ENCODE measurements around the gene UBTF. TPM values are rescaled to one million over a fixed set of nuclear protein-coding genes. Genes with fewer than 3 reads are reported as not detected.

UBTF gene
- total RNA-seq, 1 donor from 2014 or later = 23.7 TPM

GRCh38 chr17:44184212-44184810 is 35.2 kb downstream of the UBTF start:
- Mint-ChIP-seq H3K27me3 (ENCODE audit: insufficient read depth, low read depth) (peaks cover 15% of the 10 kb centered on the region), H3K9me3 (peaks cover 3% of the 10 kb centered on the region), H3K4me1 (peaks cover 31% of the 10 kb centered on the region), H3K27ac (no peak overlapping the region), H3K36me3 (peaks cover 13% of the 10 kb centered on the region), H3K4me3 (peak overlapping the region; percentile 41)
- H3K79me2 ChIP-seq (ENCODE audit: low read depth) = peaks cover 65% of the 10 kb centered on the region
- peaks cover 16% of the 10 kb centered on the region for H3K4me1 ChIP-seq
- no peak overlapping the region for H3K9ac ChIP-seq
- no peak overlapping the region for H2AFZ ChIP-seq (replicated peaks)
- H3K4me3 ChIP-seq = no peak overlapping the region
- no peak overlapping the region for H3K27ac ChIP-seq
- H3K36me3 ChIP-seq = peaks cover 7% of the 10 kb centered on the region
- no peaks in the 10 kb centered on the region for H3K9me3 ChIP-seq (ENCODE audit: low read depth)
- no peak for DNase-seq (ENCODE audit: low spot score)
- TF ChIP-seq EZH2phosphoT487 (IDR thresholded peaks at IDR 0.05) = no peak
- TF ChIP-seq EZH2 (IDR thresholded peaks at IDR 0.05) = no peak
- no peak for TF ChIP-seq CTCF (IDR thresholded peaks at IDR 0.05)
- H3K4me2 ChIP-seq = peak overlapping the region; percentile 73
- peaks cover 12% of the 10 kb centered on the region for H3F3A ChIP-seq (ENCODE audit: low read depth)
- peaks cover 36% of the 10 kb centered on the region for H4K20me1 ChIP-seq (ENCODE audit: low read depth)
- H3K27me3 ChIP-seq = no peaks in the 10 kb centered on the region

GRCh38 chr17:44183024-44183423 is 36.5 kb downstream of the UBTF start:
- H3K27me3 Mint-ChIP-seq (ENCODE audit: insufficient read depth, low read depth) = peaks cover 13% of the 10 kb centered on the region
- no peak overlapping the region for H3K27ac Mint-ChIP-seq
- no peaks in the 10 kb centered on the region for H3K9me3 ChIP-seq (ENCODE audit: low read depth)
- TF ChIP-seq EZH2phosphoT487 (IDR thresholded peaks at IDR 0.05) (no peak), EZH2 (IDR thresholded peaks at IDR 0.05) (no peak)
- H3K4me2 ChIP-seq = no peak overlapping the region
- H3K4me1 Mint-ChIP-seq = peaks cover 25% of the 10 kb centered on the region
- H3K9ac ChIP-seq = no peak overlapping the region
- peaks cover 18% of the 10 kb centered on the region for H3K36me3 Mint-ChIP-seq
- no peak overlapping the region for H3K27ac ChIP-seq
- no peak for DNase-seq (ENCODE audit: low spot score)
- H3F3A ChIP-seq (ENCODE audit: low read depth) = peaks cover 12% of the 10 kb centered on the region
- peaks cover 58% of the 10 kb centered on the region for H3K79me2 ChIP-seq (ENCODE audit: low read depth)
- peaks cover 13% of the 10 kb centered on the region for H3K4me1 ChIP-seq
- peaks cover 36% of the 10 kb centered on the region for H4K20me1 ChIP-seq (ENCODE audit: low read depth)
- H3K4me3 Mint-ChIP-seq = no peak overlapping the region
- H3K36me3 ChIP-seq = peaks cover 7% of the 10 kb centered on the region
- H3K4me3 ChIP-seq = no peak overlapping the region
- peaks cover 3% of the 10 kb centered on the region for H3K9me3 Mint-ChIP-seq
- H2AFZ ChIP-seq (replicated peaks) = no peak overlapping the region
- no peaks in the 10 kb centered on the region for H3K27me3 ChIP-seq

- no peak overlapping the region for H3K4me3 ChIP-seq
- TF ChIP-seq EZH2 (IDR thresholded peaks at IDR 0.05) (no peak), CTCF (IDR thresholded peaks at IDR 0.05) (no peak), EZH2phosphoT487 (IDR thresholded peaks at IDR 0.05) (no peak)
- peaks cover 16% of the 10 kb centered on the region for H3K79me2 ChIP-seq (ENCODE audit: low read depth)
- no peaks in the 10 kb centered on the region for H3K9me3 ChIP-seq (ENCODE audit: low read depth)
- H2AFZ ChIP-seq (replicated peaks) = no peak overlapping the region
- peaks cover 3% of the 10 kb centered on the region for H3K9me3 Mint-ChIP-seq
- H3K27me3 Mint-ChIP-seq (ENCODE audit: insufficient read depth, low read depth) = peaks cover 4% of the 10 kb centered on the region
- DNase-seq (ENCODE audit: low spot score) = no peak
- peaks cover 7% of the 10 kb centered on the region for H3K36me3 ChIP-seq
- no peaks in the 10 kb centered on the region for H3F3A ChIP-seq (ENCODE audit: low read depth)
- no peak overlapping the region for H3K27ac ChIP-seq
- H3K4me1 Mint-ChIP-seq = no peaks in the 10 kb centered on the region
- H3K27ac Mint-ChIP-seq = no peak overlapping the region
- no peak overlapping the region for H3K4me2 ChIP-seq
- peaks cover 24% of the 10 kb centered on the region for H3K36me3 Mint-ChIP-seq
- no peaks in the 10 kb centered on the region for H3K27me3 ChIP-seq
- H3K4me1 ChIP-seq = no peaks in the 10 kb centered on the region
- no peak overlapping the region for H3K9ac ChIP-seq
- H3K4me3 Mint-ChIP-seq = no peak overlapping the region
- peaks cover 9% of the 10 kb centered on the region for H4K20me1 ChIP-seq (ENCODE audit: low read depth)
Observed at GRCh38 chr17:44178133-44178532, 41.3 kb downstream of the UBTF start.

GRCh38 chr17:44177640-44178039 is 41.8 kb downstream of the UBTF start:
- H3K27ac ChIP-seq = no peak overlapping the region
- Mint-ChIP-seq H3K4me1 (no peaks in the 10 kb centered on the region), H3K4me3 (no peak overlapping the region), H3K9me3 (peaks cover 3% of the 10 kb centered on the region), H3K27me3 (ENCODE audit: insufficient read depth, low read depth) (peaks cover 4% of the 10 kb centered on the region), H3K27ac (no peak overlapping the region), H3K36me3 (peaks cover 24% of the 10 kb centered on the region)
- DNase-seq (ENCODE audit: low spot score) = no peak
- no peaks in the 10 kb centered on the region for H3K27me3 ChIP-seq
- H2AFZ ChIP-seq (replicated peaks) = no peak overlapping the region
- H3K4me2 ChIP-seq = no peak overlapping the region
- H3F3A ChIP-seq (ENCODE audit: low read depth) = no peaks in the 10 kb centered on the region
- H3K79me2 ChIP-seq (ENCODE audit: low read depth) = peaks cover 12% of the 10 kb centered on the region
- peaks cover 4% of the 10 kb centered on the region for H4K20me1 ChIP-seq (ENCODE audit: low read depth)
- no peak for TF ChIP-seq CTCF (IDR thresholded peaks at IDR 0.05)
- TF ChIP-seq EZH2 (IDR thresholded peaks at IDR 0.05) = no peak
- no peak for TF ChIP-seq EZH2phosphoT487 (IDR thresholded peaks at IDR 0.05)
- no peaks in the 10 kb centered on the region for H3K4me1 ChIP-seq
- no peaks in the 10 kb centered on the region for H3K9me3 ChIP-seq (ENCODE audit: low read depth)
- H3K36me3 ChIP-seq = peaks cover 7% of the 10 kb centered on the region
- H3K4me3 ChIP-seq = no peak overlapping the region
- no peak overlapping the region for H3K9ac ChIP-seq

Data from neural progenitor cell (in vitro differentiated cells).